ENCODE results near the gene SORBS2.

The SORBS2 gene

GRCh38 chr4:185566425-185566824, 245.6 kb downstream of the SORBS2 start:
- no peak overlapping the region for H2AFZ ChIP-seq (ENCODE audit: low read length)

DNA sequence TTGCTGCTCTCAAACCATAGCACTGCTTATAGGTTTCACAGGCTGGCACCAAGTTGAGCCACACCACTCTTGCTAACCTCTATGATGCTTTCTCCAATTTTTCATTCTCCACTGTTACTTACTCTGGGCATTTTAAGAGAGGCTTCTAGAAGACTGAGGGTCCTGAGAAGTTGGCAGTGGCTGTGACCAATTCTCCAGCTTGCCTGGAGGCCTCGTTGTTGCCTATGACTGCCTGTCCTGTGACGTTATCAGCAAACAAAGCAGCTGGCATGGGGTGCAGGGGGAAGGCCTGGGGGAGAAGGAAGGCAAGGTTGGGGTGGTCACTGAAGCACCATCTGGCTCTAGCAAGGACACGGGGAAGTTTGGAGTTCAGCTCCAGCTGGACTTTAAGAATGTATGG, 246.3 kb downstream of the SORBS2 start:
- Histone ChIP-seq H3K4me1 (ENCODE audit: insufficient read depth, low read length, poor library complexity, severe bottlenecking) (no peaks in the 10 kb centered on the region), H3K9ac (ENCODE audit: low read depth, low read length, poor library complexity, severe bottlenecking) (no peak overlapping the region), H3K9me3 (ENCODE audit: insufficient read depth, low read depth, low read length) (no peaks in the 10 kb centered on the region; the same call in 1 of the 2 replicates), H3K36me3 (ENCODE audit: insufficient read depth, low read length) (no peaks in the 10 kb centered on the region), H3K27me3 (ENCODE audit: insufficient read depth, low read length, poor library complexity, severe bottlenecking) (no peaks in the 10 kb centered on the region), H4K20me1 (ENCODE audit: insufficient read depth, low read length, poor library complexity, severe bottlenecking) (no peaks in the 10 kb centered on the region), H3K4me2 (ENCODE audit: low read depth, low read length, poor library complexity, severe bottlenecking) (no peak overlapping the region), H2AFZ (ENCODE audit: low read length) (no peak overlapping the region), H3K4me3 (ENCODE audit: low read length, poor library complexity, severe bottlenecking) (no peak overlapping the region), H3K9me2 (replicated peaks; ENCODE audit: low read depth, low read length) (no peaks in the 10 kb centered on the region), H3K79me2 (ENCODE audit: insufficient read depth, low read length) (no peaks in the 10 kb centered on the region), H3F3A (ENCODE audit: low read depth) (no peaks in the 10 kb centered on the region)
- TF ChIP-seq, protein P1, sequence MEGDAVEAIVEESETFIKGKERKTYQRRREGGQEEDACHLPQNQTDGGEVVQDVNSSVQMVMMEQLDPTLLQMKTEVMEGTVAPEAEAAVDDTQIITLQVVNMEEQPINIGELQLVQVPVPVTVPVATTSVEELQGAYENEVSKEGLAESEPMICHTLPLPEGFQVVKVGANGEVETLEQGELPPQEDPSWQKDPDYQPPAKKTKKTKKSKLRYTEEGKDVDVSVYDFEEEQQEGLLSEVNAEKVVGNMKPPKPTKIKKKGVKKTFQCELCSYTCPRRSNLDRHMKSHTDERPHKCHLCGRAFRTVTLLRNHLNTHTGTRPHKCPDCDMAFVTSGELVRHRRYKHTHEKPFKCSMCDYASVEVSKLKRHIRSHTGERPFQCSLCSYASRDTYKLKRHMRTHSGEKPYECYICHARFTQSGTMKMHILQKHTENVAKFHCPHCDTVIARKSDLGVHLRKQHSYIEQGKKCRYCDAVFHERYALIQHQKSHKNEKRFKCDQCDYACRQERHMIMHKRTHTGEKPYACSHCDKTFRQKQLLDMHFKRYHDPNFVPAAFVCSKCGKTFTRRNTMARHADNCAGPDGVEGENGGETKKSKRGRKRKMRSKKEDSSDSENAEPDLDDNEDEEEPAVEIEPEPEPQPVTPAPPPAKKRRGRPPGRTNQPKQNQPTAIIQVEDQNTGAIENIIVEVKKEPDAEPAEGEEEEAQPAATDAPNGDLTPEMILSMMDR (conservative IDR thresholded peaks at IDR 0.05; ENCODE audit: low read length) = no peak
- TF ChIP-seq EZH2phosphoT487 (IDR thresholded peaks at IDR 0.05; ENCODE audit: borderline replicate concordance) = no peak

More at GRCh38 chr4:185566425-185566824, 245.6 kb downstream of the SORBS2 start:
- Histone ChIP-seq H3F3A (ENCODE audit: low read depth) (no peaks in the 10 kb centered on the region), H3K9me2 (replicated peaks; ENCODE audit: low read depth, low read length) (no peaks in the 10 kb centered on the region), H3K9me3 (ENCODE audit: insufficient read depth, low read depth, low read length) (no peaks in the 10 kb centered on the region; the same call in 1 of the 2 replicates), H3K4me3 (ENCODE audit: low read length, poor library complexity, severe bottlenecking) (no peak overlapping the region), H3K4me1 (ENCODE audit: insufficient read depth, low read length, poor library complexity, severe bottlenecking) (no peaks in the 10 kb centered on the region), H3K27me3 (ENCODE audit: insufficient read depth, low read length, poor library complexity, severe bottlenecking) (no peaks in the 10 kb centered on the region), H3K79me2 (ENCODE audit: insufficient read depth, low read length) (no peaks in the 10 kb centered on the region), H3K36me3 (ENCODE audit: insufficient read depth, low read length) (no peaks in the 10 kb centered on the region), H4K20me1 (ENCODE audit: insufficient read depth, low read length, poor library complexity, severe bottlenecking) (no peaks in the 10 kb centered on the region), H3K9ac (ENCODE audit: low read depth, low read length, poor library complexity, severe bottlenecking) (no peak overlapping the region), H3K4me2 (ENCODE audit: low read depth, low read length, poor library complexity, severe bottlenecking) (no peak overlapping the region)
- TF ChIP-seq, protein P1 (conservative IDR thresholded peaks at IDR 0.05; ENCODE audit: low read length) = no peak
- TF ChIP-seq EZH2phosphoT487 (IDR thresholded peaks at IDR 0.05; ENCODE audit: borderline replicate concordance) = no peak

DNA sequence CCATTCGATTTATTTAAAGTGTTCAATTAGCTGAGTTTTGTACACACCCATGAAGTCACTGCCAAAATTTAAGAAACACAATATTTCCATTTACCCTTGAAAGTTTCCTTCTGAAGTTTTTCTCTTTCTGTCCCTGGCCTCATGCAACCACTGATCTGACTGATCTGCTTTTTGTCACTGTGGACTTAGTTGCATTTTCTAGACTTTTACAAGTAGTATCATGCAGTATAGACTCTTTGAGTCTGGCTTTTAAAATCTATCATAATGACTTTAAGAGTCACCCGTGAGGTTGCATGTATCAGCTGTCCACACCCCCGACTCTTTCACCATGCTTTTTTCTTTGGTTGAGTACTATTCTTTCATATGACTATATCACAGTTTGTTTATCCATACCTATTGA, 247.6 kb downstream of the SORBS2 start:
- Histone ChIP-seq H3K4me3 (ENCODE audit: low read length, poor library complexity, severe bottlenecking) (no peak overlapping the region), H3F3A (ENCODE audit: low read depth) (no peaks in the 10 kb centered on the region), H3K27me3 (ENCODE audit: insufficient read depth, low read length, poor library complexity, severe bottlenecking) (no peaks in the 10 kb centered on the region), H3K4me2 (ENCODE audit: low read depth, low read length, poor library complexity, severe bottlenecking) (no peak overlapping the region), H3K36me3 (ENCODE audit: insufficient read depth, low read length) (no peaks in the 10 kb centered on the region), H3K9me2 (replicated peaks; ENCODE audit: low read depth, low read length) (no peaks in the 10 kb centered on the region), H3K9ac (ENCODE audit: low read depth, low read length, poor library complexity, severe bottlenecking) (no peak overlapping the region), H2AFZ (ENCODE audit: low read length) (no peak overlapping the region), H3K9me3 (ENCODE audit: insufficient read depth, low read depth, low read length) (no peaks in the 10 kb centered on the region; the same call in 1 of the 2 replicates), H4K20me1 (ENCODE audit: insufficient read depth, low read length, poor library complexity, severe bottlenecking) (no peaks in the 10 kb centered on the region), H3K4me1 (ENCODE audit: insufficient read depth, low read length, poor library complexity, severe bottlenecking) (no peaks in the 10 kb centered on the region), H3K79me2 (ENCODE audit: insufficient read depth, low read length) (no peaks in the 10 kb centered on the region)
- TF ChIP-seq EZH2phosphoT487 (IDR thresholded peaks at IDR 0.05; ENCODE audit: borderline replicate concordance) = no peak
- TF ChIP-seq, protein P1 (conservative IDR thresholded peaks at IDR 0.05; ENCODE audit: low read length) = no peak

Data from Loucy (cell line).